Stomach (tissue), 9 donors: Measurements from ENCODE around the gene LRRC3. TPM values are rescaled to one million over a fixed set of nuclear protein-coding genes. Genes with fewer than 3 reads are reported as not detected.

Source experiments
- DNase-seq, 2 donors: peaks; one replicate each; pipeline versions ENCODE4 v3.0.0 to v3.0.0-alpha.2; 2013 to 2019
- H3K27ac ChIP-seq, 5 donors: fragments of 200-600 bp in 4 of 5; sonication (generic) in 4 of 5; one replicate each; pipeline ENCODE4 v1.5.1; 2013 to 2019; ENCODE audit warnings: mild to moderate bottlenecking in 1 of 5, moderate library complexity in 1 of 5
- H3K27me3 ChIP-seq, 3 donors: fragments of 200-600 bp; sonication (generic); one replicate each; pipeline ENCODE4 v1.5.1; 2017 to 2019; ENCODE audit warnings: mixed run types in 1 of 3
- H3K36me3 ChIP-seq, 4 donors: fragments of 200-600 bp; sonication (generic); 1 replicate in 3 of 4; 2 replicates in 1 of 4; pipeline ENCODE4 v1.5.1; 2016 to 2019
- H3K4me1 ChIP-seq, 4 donors: fragments of 200-600 bp; sonication (generic); one replicate each; pipeline ENCODE4 v1.5.1; 2016 to 2019
- H3K4me3 ChIP-seq, 4 donors: fragments of 200-600 bp; sonication (generic) in 3 of 4; one replicate each; pipeline ENCODE4 v1.5.1; 2016 to 2019; ENCODE audit warnings: mild to moderate bottlenecking in 1 of 4
- H3K9me3 ChIP-seq, 4 donors: fragments of 200-600 bp; sonication (generic); one replicate each; pipeline ENCODE4 v1.5.1; 2016 to 2019
- CTCF ChIP-seq, 7 experiments: fragments of 450-650 bp in 4 of 7; fragments of 200-600 bp in 3 of 7; sonication (generic) in 3 of 7; IDR thresholded peaks; one replicate each; pipeline ENCODE4 v1.5.1; 2016 to 2019; ENCODE audit warnings: antibody characterized with exemption in 7 of 7, control low read depth in 2 of 7, mild to moderate bottlenecking in 1 of 7
- EP300 ChIP-seq: sonication (generic); formaldehyde crosslinking; IDR thresholded peaks from one replicate; pipeline ENCODE4 v1.6.1; 2017; ENCODE audit warnings: antibody characterized with exemption
- POLR2A ChIP-seq, 4 donors: fragments of 450-650 bp; IDR thresholded peaks; one replicate each; pipeline ENCODE4 v1.6.1; 2016; ENCODE audit warnings: antibody characterized with exemption in 4 of 4, control low read depth in 2 of 4, mild to moderate bottlenecking in 1 of 4, moderate library complexity in 1 of 4
- POLR2AphosphoS5 ChIP-seq, 3 donors: sonication (generic); formaldehyde crosslinking; IDR thresholded peaks; one replicate each; pipeline ENCODE4 v1.6.1; 2016; ENCODE audit warnings: antibody characterized with exemption in 3 of 3
- WGBS, 5 donors: extraction: QIAGEN DNeasy Blood & Tissue Kit in 3 of 5; methylation state at CpG; one replicate each; pipeline versions ENCODE4 v1.1.5 to v1.1.7; 2013 to 2018; 5-methylcytosine and 5-hydroxymethylcytosine counted together
- intact Hi-C: fragments of 100-400 bp; cut with DNase I; formaldehyde crosslinking; loops from one replicate; pipeline ENCODE4 v1.15.1; 2023; ENCODE audit warnings: low total_unique reads
- polyA plus RNA-seq, 3 donors: library from polyadenylated mRNA; stranded (reverse); fragments of 200-250 nt; gene quantifications; one replicate each; pipeline ENCODE4 v1.2.3, GENCODE V29; 2013
- small RNA-seq, 4 donors: library from RNA; depleted of rRNA; stranded (forward); fragments of <200 nt; gene quantifications; one replicate each; pipeline ENCODE3, GENCODE V24; 2016
- total RNA-seq, 5 donors: library from RNA; depleted of rRNA; stranded (reverse); fragments of >200 nt; gene quantifications; one replicate each; pipeline versions ENCODE4 v1.1.0 to v1.2.3, GENCODE V29; 2014 to 2016
- donor health status: healthy with polysubstance abuse.
- donor health status: Bipolar disorder and iron deficiency.
- donor health status: healthy.

Gene LRRC3
- total and polyA plus RNA-seq, 8 donors = 0.76 to 8.0 (median 1.5) TPM

GRCh38 chr21:44510508-44511218, 55.4 kb downstream of the LRRC3 start:
- H3K27ac ChIP-seq = no peak overlapping the region
- TF ChIP-seq CTCF (IDR thresholded peaks at IDR 0.05) (peak in 5 of 7 experiments; percentile 52 to 80 (median 75)), POLR2AphosphoS5 (IDR thresholded peaks at IDR 0.05) (no peak)

GRCh38 chr21:44511219-44511937, 56.1 kb downstream of the LRRC3 start:
- no peaks in the 10 kb centered on the region for H3K36me3 ChIP-seq
- peaks cover 7 to 15% (median 13%) of the 10 kb centered on the region in 4 donors for H3K4me1 ChIP-seq
- 78 to 91% (median 88%) methylated on average over 11 of the region's 11 CpGs for WGBS, 5 donors
- intact Hi-C loops = loop anchor here (10.0 kb wide), 1 partner anchor 283 kb away; no protein-coding TSS in a partner anchor
- H3K4me3 ChIP-seq = no peak overlapping the region
- H3K27ac ChIP-seq = no peak overlapping the region
- peaks cover 0 to 60% (median 5%) of the 10 kb centered on the region in 3 donors for H3K27me3 ChIP-seq
- no peaks in the 10 kb centered on the region for H3K9me3 ChIP-seq
- no peak for DNase-seq
- TF ChIP-seq POLR2A (IDR thresholded peaks at IDR 0.05) (no peak), POLR2AphosphoS5 (IDR thresholded peaks at IDR 0.05) (no peak), EP300 (no peak), CTCF (IDR thresholded peaks at IDR 0.05) (no peak)

More at GRCh38 chr21:44510508-44511218, 55.4 kb downstream of the LRRC3 start:
- Histone ChIP-seq H3K9me3 (no peaks in the 10 kb centered on the region), H3K36me3 (no peaks in the 10 kb centered on the region), H3K27me3 (peaks cover 0 to 67% (median 5%) of the 10 kb centered on the region in 3 donors), H3K4me3 (peak overlapping the region; percentile 10 to 37 (median 26)), H3K4me1 (peaks cover 7 to 15% (median 13%) of the 10 kb centered on the region in 4 donors)
- intact Hi-C loops = loop anchor here (10.0 kb wide), 1 partner anchor 284 kb away; no protein-coding TSS in a partner anchor
- WGBS, 5 donors = 6 to 12% (median 9%) methylated on average over 17 to 36 of the region's 36 CpGs
- DNase-seq = peak; percentile 77 to 90

Small RNA genes within 50 kb of the gene (small RNA-seq; reads per million reads assigned to genes)
- gene RF00285 = 0 reads per million in 4 donors

Other genes with a start within 250 kb of the LRRC3 start
- 1 to 10 TPM; 1.2 to 7.0 (median 3.5) TPM for gene ICOSLG, start 214.6 kb upstream of the LRRC3 start, total RNA-seq
- 1 to 10 TPM; 1.4 to 2.8 (median 1.8) TPM for gene ICOSLG, start 214.6 kb upstream of the LRRC3 start, polyA plus RNA-seq
- gene DNMT3L, start 193.6 kb upstream of the LRRC3 start, total RNA-seq = not detected
- not detected for gene DNMT3L, start 193.6 kb upstream of the LRRC3 start, polyA plus RNA-seq
- gene AIRE, start 169.6 kb upstream of the LRRC3 start, total RNA-seq = under 1 TPM in 2 of 5 donors, not detected in 3; 0.18 to 0.87 TPM
- not detected for gene AIRE, start 169.6 kb upstream of the LRRC3 start, polyA plus RNA-seq
- gene PFKL, start 155.5 kb upstream of the LRRC3 start, total RNA-seq = 100 to 1,000 TPM; 123 to 283 (median 139) TPM
- 100 to 1,000 TPM in 1 of 3 donors, 10 to 100 TPM in 2; 83.0 to 120 (median 99.9) TPM for gene PFKL, start 155.5 kb upstream of the LRRC3 start, polyA plus RNA-seq
- gene CFAP410, start 116.1 kb upstream of the LRRC3 start, total RNA-seq = 100 to 1,000 TPM in 1 of 5 donors, 10 to 100 TPM in 4; 21.1 to 118 (median 32.2) TPM
- 10 to 100 TPM; 30.2 to 43.1 (median 39.0) TPM for gene CFAP410, start 116.1 kb upstream of the LRRC3 start, polyA plus RNA-seq
- 10 to 100 TPM in 1 of 5 donors, 1 to 10 TPM in 4; 1.3 to 10.3 (median 3.5) TPM for gene TRPM2, start 101.9 kb upstream of the LRRC3 start, total RNA-seq
- 1 to 10 TPM; 1.9 to 2.7 (median 1.9) TPM for gene TRPM2, start 101.9 kb upstream of the LRRC3 start, polyA plus RNA-seq
- gene KRTAP10-1, start 84.7 kb downstream of the LRRC3 start, total RNA-seq = not detected
- not detected for gene KRTAP10-1, start 84.7 kb downstream of the LRRC3 start, polyA plus RNA-seq
- gene KRTAP10-2, start 96.0 kb downstream of the LRRC3 start, total RNA-seq = not detected
- not detected for gene KRTAP10-2, start 96.0 kb downstream of the LRRC3 start, polyA plus RNA-seq
- gene KRTAP10-3, start 103.3 kb downstream of the LRRC3 start, total RNA-seq = not detected
- gene KRTAP10-3, start 103.3 kb downstream of the LRRC3 start, polyA plus RNA-seq = not detected
- gene KRTAP10-4, start 118.2 kb downstream of the LRRC3 start, total RNA-seq = not detected
- gene KRTAP10-4, start 118.2 kb downstream of the LRRC3 start, polyA plus RNA-seq = not detected
- not detected for gene KRTAP10-5, start 125.1 kb downstream of the LRRC3 start, total RNA-seq
- under 1 TPM in 1 of 3 donors, not detected in 2; 0.10 TPM for gene KRTAP10-5, start 125.1 kb downstream of the LRRC3 start, polyA plus RNA-seq
- not detected for gene KRTAP10-6, start 137.0 kb downstream of the LRRC3 start, total RNA-seq
- not detected for gene KRTAP10-6, start 137.0 kb downstream of the LRRC3 start, polyA plus RNA-seq
- not detected for gene KRTAP10-7, start 145.1 kb downstream of the LRRC3 start, total RNA-seq
- not detected for gene KRTAP10-7, start 145.1 kb downstream of the LRRC3 start, polyA plus RNA-seq
- not detected for gene KRTAP10-8, start 156.6 kb downstream of the LRRC3 start, total RNA-seq
- gene KRTAP10-8, start 156.6 kb downstream of the LRRC3 start, polyA plus RNA-seq = not detected
- gene KRTAP10-9, start 171.6 kb downstream of the LRRC3 start, total RNA-seq = not detected
- not detected for gene KRTAP10-9, start 171.6 kb downstream of the LRRC3 start, polyA plus RNA-seq
- not detected for gene KRTAP10-10, start 181.8 kb downstream of the LRRC3 start, total RNA-seq
- gene KRTAP10-10, start 181.8 kb downstream of the LRRC3 start, polyA plus RNA-seq = not detected
- gene KRTAP10-11, start 190.9 kb downstream of the LRRC3 start, total RNA-seq = not detected
- gene KRTAP10-11, start 190.9 kb downstream of the LRRC3 start, polyA plus RNA-seq = not detected
- not detected for gene KRTAP12-4, start 199.1 kb downstream of the LRRC3 start, total RNA-seq
- not detected for gene KRTAP12-4, start 199.1 kb downstream of the LRRC3 start, polyA plus RNA-seq
- gene KRTAP12-3, start 202.4 kb downstream of the LRRC3 start, total RNA-seq = not detected
- not detected for gene KRTAP12-3, start 202.4 kb downstream of the LRRC3 start, polyA plus RNA-seq
- gene KRTAP12-2, start 211.4 kb downstream of the LRRC3 start, total RNA-seq = not detected
- not detected for gene KRTAP12-2, start 211.4 kb downstream of the LRRC3 start, polyA plus RNA-seq
- gene KRTAP12-1, start 226.7 kb downstream of the LRRC3 start, total RNA-seq = 1 to 10 TPM in 1 of 5 donors, not detected in 4; 2.0 TPM
- gene KRTAP12-1, start 226.7 kb downstream of the LRRC3 start, polyA plus RNA-seq = not detected
- not detected for gene KRTAP10-12, start 241.7 kb downstream of the LRRC3 start, total RNA-seq
- gene KRTAP10-12, start 241.7 kb downstream of the LRRC3 start, polyA plus RNA-seq = not detected